GM19328 (cell line): ENCODE results near the gene RUFY1.

Source experiments
- ATAC-seq: cut with Tn5 transposase; IDR thresholded peaks from one replicate; pipeline ENCODE4 v1.9.1; 2021; ENCODE audit warnings: mild to moderate bottlenecking, moderate library complexity; ENCODE audit not compliant: unreplicated experiment

Gene RUFY1

GRCh38 chr5:179657302-179658178 is 107.2 kb downstream of the RUFY1 start:
- peak; percentile 84 for ATAC-seq

- ATAC-seq, result peak; percentile 64
Measured at GRCh38 chr5:179658179-179658856, 108.0 kb downstream of the RUFY1 start.
